ENCODE data around the gene SYT1.

GRCh38 chr12:79016181-79016580, 151.6 kb downstream of the SYT1 start:
- TF ChIP-seq CTCF (conservative IDR thresholded peaks at IDR 0.05; ENCODE audit: low read depth in 2 of 2) (no peak), POLR2AphosphoS5 (IDR thresholded peaks at IDR 0.05; ENCODE audit: low read depth) (no peak), EZH2phosphoT487 (IDR thresholded peaks at IDR 0.05; ENCODE audit: unreplicated experiment) (no peak), EZH2 (IDR thresholded peaks at IDR 0.05; ENCODE audit: low read depth, unreplicated experiment) (no peak), NANOG (IDR thresholded peaks at IDR 0.05; ENCODE audit: borderline replicate concordance) (no peak), JUNB (IDR thresholded peaks at IDR 0.05; ENCODE audit: unreplicated experiment) (no peak), CREB1 (CRISPR knock-in tag; IDR thresholded peaks at IDR 0.05; ENCODE audit: low read depth) (no peak), REST (IDR thresholded peaks at IDR 0.05; ENCODE audit: unreplicated experiment) (no peak), STAT1 (IDR thresholded peaks at IDR 0.05; ENCODE audit: unreplicated experiment) (no peak), ZNF114 (CRISPR knock-in tag; IDR thresholded peaks at IDR 0.05) (no peak), ETS1 (IDR thresholded peaks at IDR 0.05) (no peak), ZNF331 (CRISPR knock-in tag; IDR thresholded peaks at IDR 0.05; ENCODE audit: low read depth) (no peak)
